Stimulated activated naive B cell treated with anti-CD40 and anti-IgM and Interleukin-4, amounts not matched to agents 10 μg/mL and 1 μg/mL and 100 μg/mL, for 72 hours (primary cell): ENCODE results near the gene PRKAR1B.
"Not testable (repeated sequence)": the region's sequence is repeated elsewhere in the genome, so short reads cannot be mapped to it uniquely, and the experiment has no call there.

Experiments
- ATAC-seq, 2 donors: fragments of 150-1000 bp; cut with Tn5 transposase; replicated peaks; 2 replicates each; pipeline ENCODE4 v1.10.0; 2021; ENCODE audit warnings: moderate library complexity in 1 of 2
- DNase-seq: peaks from one replicate; pipeline ENCODE4 v3.0.0; 2021
- H3K27ac Mint-ChIP-seq: one replicate; pipeline ENCODE4 v1.8.0; 2022; ENCODE audit warnings: mild to moderate bottlenecking, mixed read lengths
- H3K27me3 Mint-ChIP-seq, 2 donors: one replicate each; pipeline ENCODE4 v1.8.0; 2022; ENCODE audit warnings: mixed read lengths in 2 of 2
- H3K36me3 Mint-ChIP-seq, 2 donors: one replicate each; pipeline ENCODE4 v1.8.0; 2022; ENCODE audit warnings: mixed read lengths in 2 of 2, mild to moderate bottlenecking in 1 of 2
- H3K4me1 Mint-ChIP-seq, 2 donors: one replicate each; pipeline ENCODE4 v1.8.0; 2022; ENCODE audit warnings: mixed read lengths in 2 of 2, mild to moderate bottlenecking in 1 of 2
- H3K4me3 Mint-ChIP-seq, 2 donors: one replicate each; pipeline ENCODE4 v1.8.0; 2022; ENCODE audit warnings: mild to moderate bottlenecking in 2 of 2, mixed read lengths in 2 of 2, moderate library complexity in 1 of 2
- H3K9me3 Mint-ChIP-seq, 2 donors: one replicate each; pipeline ENCODE4 v1.8.0; 2022; ENCODE audit warnings: mixed read lengths in 2 of 2, mild to moderate bottlenecking in 1 of 2

Gene PRKAR1B

DNA sequence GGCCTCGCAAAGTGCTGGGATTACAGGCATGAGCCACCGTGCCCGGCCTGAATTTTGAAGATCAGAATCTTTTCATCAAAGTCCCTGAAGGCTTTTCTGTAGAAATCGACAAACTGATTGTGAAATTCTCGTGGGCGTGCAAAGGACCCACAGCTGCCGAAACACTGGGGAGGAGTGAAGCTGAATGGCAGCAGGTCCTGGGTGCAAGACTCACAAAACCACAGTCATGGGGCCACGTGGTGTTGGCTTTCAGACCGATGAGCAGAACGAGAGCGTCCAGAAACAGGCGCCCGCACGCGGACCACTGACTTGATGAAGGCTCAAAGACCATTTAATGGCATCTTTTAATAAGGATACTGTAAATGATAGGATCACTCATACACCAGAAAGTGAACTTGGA, 24.7 kb upstream of the PRKAR1B start:
- no peaks in the 10 kb centered on the region for H3K27me3 Mint-ChIP-seq
- DNase-seq (no peak), ATAC-seq (no peak)
- peaks cover 42 to 52% of the 10 kb centered on the region in 2 donors for H3K36me3 Mint-ChIP-seq
- H3K4me1 Mint-ChIP-seq = peaks cover 0 to 2% of the 10 kb centered on the region in 2 donors
- no peak overlapping the region for H3K27ac Mint-ChIP-seq
- no peak overlapping the region for H3K4me3 Mint-ChIP-seq
- H3K9me3 Mint-ChIP-seq = no peaks in the 10 kb centered on the region

DNA sequence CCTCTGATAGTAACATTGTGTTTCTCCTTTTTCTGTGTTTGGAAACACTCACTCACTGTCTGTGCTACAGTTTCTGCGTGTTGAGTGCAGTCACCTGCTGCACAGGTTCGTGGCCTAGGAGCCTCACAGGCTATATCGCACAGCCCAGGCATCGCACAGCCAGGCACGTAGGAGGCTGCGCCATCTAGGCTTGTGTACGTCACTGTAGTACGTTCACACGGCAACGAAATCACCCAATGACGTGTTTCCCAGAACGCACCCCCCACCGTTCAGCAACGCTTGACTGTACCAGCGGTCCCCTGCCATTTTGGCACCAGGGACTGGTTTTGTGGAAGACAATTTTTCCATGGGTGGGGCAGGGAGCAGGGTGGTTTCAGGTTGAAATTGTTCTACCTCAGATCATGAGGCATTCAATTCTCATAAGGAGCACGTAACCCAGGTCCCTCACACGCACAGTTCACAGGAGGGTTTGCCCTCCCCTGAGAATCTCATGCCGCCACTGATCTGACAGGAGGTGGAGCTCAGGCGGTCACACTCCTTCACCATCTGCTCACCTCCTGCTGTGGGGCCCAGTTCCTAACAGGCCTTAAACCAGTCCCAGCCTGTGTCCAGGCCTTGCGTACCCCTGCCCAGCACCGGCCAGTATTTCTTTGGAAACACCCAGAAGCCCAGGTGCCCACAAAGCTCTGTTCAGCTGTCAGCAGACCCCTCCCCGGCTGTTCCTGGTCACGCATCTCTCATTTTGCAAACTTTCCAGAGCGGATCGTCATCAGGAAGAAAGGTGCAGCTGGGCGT, 23.2 kb upstream of the PRKAR1B start:
- DNase-seq (no peak), ATAC-seq (no peak)
- no peak overlapping the region for H3K4me3 Mint-ChIP-seq
- no peak overlapping the region for H3K27ac Mint-ChIP-seq
- H3K27me3 Mint-ChIP-seq = no peaks in the 10 kb centered on the region
- no peaks in the 10 kb centered on the region for H3K9me3 Mint-ChIP-seq
- H3K36me3 Mint-ChIP-seq = peaks cover 39 to 48% of the 10 kb centered on the region in 2 donors
- peaks cover 0 to 2% of the 10 kb centered on the region in 2 donors for H3K4me1 Mint-ChIP-seq

DNA sequence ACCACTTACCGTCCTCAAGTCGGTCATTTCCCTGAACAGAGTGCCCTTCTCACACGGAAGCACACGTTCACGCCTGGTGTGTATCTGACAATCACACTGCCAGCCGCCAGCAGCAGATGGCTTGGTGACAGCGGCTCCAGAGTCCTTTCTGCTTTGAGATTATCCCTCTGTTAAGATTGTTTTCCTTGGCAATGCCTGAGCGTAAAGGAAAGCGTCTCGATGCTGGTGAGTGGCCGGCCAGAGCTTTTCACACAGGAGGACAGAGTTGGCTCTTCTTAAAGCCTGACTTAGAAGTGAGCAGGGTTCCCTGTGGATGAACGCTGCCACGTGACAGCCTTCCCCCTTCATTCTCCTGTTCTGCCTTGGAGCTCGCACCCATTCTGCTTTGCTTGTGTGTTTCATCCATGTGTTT, 22.1 kb upstream of the PRKAR1B start:
- peaks cover 38 to 43% of the 10 kb centered on the region in 2 donors for H3K36me3 Mint-ChIP-seq
- H3K4me1 Mint-ChIP-seq = peaks cover 0 to 2% of the 10 kb centered on the region in 2 donors
- no peak for DNase-seq
- ATAC-seq = no peak
- H3K4me3 Mint-ChIP-seq = no peak overlapping the region
- no peaks in the 10 kb centered on the region for H3K9me3 Mint-ChIP-seq
- no peaks in the 10 kb centered on the region for H3K27me3 Mint-ChIP-seq
- H3K27ac Mint-ChIP-seq = no peak overlapping the region

DNA sequence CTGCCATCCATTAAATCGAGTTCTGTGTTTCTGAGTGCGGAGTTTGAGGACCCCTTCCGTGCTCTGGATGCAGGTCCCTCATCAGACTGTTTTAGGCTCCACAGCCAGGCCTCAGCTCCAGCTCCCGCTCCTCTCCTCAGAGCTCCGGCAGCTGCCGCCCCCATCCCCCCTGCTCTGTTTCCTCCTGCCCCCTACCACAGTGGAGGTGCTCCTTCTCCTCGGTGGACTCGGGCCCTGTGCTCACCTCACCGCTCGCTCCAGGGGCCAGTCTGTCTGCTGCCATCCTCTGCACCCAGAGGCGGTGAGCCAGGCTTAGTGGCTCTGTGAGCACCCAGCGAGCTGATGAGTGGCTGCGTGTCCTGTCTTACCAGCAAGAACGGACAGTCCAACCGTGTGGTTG, 21.4 kb upstream of the PRKAR1B start:
- Mint-ChIP-seq H3K36me3 (peaks cover 32 to 37% of the 10 kb centered on the region in 2 donors), H3K9me3 (no peaks in the 10 kb centered on the region), H3K4me3 (no peak overlapping the region), H3K27ac (no peak overlapping the region), H3K27me3 (no peaks in the 10 kb centered on the region), H3K4me1 (peaks cover 0 to 2% of the 10 kb centered on the region in 2 donors)
- ATAC-seq (no peak), DNase-seq (no peak)

DNA sequence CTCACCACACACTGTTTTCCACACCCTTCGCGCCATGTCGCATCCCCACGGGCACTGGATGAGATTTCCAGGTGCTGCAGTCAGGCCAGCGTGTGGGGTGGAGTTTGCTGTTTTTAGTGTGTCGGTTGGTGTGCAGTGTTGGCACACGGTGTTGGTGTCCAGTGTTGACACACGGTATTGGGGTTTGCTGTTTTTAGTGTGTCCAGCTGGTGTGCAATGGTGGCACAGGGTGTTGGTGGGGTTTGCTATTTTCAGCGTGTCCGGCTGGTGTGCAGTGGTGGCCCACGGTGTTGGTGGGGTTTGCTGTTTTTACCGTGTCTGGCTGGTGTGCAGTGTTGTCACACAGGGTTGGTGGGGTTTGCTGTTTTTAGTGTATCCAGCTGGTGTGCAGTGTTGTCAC, 20.1 kb upstream of the PRKAR1B start:
- H3K4me3 Mint-ChIP-seq = no peak overlapping the region
- H3K9me3 Mint-ChIP-seq = no peaks in the 10 kb centered on the region
- H3K27ac Mint-ChIP-seq = no peak overlapping the region
- DNase-seq (no peak), ATAC-seq (no peak)
- H3K4me1 Mint-ChIP-seq = peaks cover 0 to 2% of the 10 kb centered on the region in 2 donors
- H3K36me3 Mint-ChIP-seq = peaks cover 30 to 34% of the 10 kb centered on the region in 2 donors
- no peaks in the 10 kb centered on the region for H3K27me3 Mint-ChIP-seq

DNA sequence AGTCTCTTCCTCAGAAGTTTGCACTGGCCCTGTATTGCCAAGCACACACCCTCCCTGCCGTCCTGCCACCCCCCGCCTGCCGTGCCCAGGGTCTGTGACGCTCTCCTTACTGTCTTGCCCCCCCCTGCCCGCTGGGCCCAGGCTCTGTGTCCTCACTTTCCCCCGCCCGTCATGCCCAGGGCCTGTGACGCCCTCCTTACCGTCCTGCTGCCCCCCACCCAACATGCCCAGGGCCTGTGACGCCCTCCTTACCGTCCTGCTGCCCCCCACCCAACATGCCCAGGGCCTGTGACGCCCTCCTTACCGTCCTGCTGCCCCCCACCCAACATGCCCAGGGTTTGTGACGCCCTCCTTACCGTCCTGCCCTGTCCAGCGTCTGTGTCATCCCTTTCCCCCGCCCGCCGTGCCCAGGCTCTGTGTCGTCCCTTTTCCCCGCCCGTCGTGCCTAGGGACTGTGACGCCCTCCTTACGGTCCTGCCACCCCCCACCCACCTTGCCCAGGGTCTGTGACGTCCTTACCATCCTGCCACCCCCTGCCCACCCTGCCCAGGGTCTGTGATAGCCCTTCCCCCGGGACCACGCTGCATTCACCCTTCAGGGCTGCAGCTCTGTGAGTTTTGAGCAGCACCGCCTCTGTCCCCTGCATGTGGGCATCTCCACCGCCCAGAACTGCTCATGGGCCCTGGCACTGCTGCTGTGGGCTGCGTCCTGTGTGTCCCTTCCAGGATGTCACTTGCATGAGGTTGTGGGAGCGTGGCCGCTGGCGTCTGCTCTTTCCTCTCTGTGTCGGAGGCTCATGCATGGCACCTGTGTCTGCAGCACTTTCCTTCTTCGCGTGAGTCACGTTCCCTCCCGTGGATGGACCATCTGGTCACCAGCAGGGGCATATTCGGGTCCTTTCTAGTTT, 19.3 kb upstream of the PRKAR1B start:
- Mint-ChIP-seq H3K9me3 (no peaks in the 10 kb centered on the region), H3K4me3 (no peak overlapping the region), H3K36me3 (peaks cover 28 to 35% of the 10 kb centered on the region in 2 donors), H3K4me1 (peaks cover 0 to 2% of the 10 kb centered on the region in 2 donors), H3K27ac (no peak overlapping the region), H3K27me3 (no peaks in the 10 kb centered on the region)
- DNase-seq = no peak
- ATAC-seq = no peak

DNA sequence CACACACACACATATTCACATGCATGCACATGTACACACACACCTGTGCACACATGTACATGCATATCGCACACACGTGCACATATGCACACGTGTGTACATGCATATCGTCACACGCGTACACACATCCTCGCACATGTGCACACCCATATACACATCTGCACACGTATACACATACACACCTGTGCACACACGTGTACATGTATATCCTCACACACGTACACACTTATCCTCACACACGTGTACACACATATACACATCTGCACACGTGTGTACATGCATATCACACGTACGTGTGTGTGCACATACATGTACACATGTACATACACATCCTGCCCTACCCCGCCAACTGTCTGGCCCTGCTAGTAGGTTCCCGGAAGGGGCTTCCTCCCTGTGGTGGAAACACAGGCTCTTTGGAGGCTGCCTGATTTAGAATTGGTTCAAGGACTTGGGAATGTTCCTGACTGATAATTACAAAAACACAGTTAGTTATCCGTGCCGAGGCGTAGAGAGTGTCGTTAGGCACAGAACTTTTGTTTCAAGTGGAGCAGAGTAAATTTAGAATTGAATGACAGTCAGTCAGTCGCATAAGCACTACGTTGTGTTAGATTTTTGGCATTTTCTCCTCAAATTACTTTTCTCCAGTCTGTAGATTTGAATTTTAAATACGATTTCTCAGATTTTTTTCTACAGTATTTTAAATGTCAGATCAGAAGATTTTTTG, 18.5 kb upstream of the PRKAR1B start:
- DNase-seq (no peak), ATAC-seq (no peak)
- Mint-ChIP-seq H3K4me1 (peaks cover 0 to 2% of the 10 kb centered on the region in 2 donors), H3K36me3 (peaks cover 32 to 39% of the 10 kb centered on the region in 2 donors), H3K27ac (no peak overlapping the region), H3K27me3 (no peaks in the 10 kb centered on the region), H3K9me3 (no peaks in the 10 kb centered on the region), H3K4me3 (no peak overlapping the region)

DNA sequence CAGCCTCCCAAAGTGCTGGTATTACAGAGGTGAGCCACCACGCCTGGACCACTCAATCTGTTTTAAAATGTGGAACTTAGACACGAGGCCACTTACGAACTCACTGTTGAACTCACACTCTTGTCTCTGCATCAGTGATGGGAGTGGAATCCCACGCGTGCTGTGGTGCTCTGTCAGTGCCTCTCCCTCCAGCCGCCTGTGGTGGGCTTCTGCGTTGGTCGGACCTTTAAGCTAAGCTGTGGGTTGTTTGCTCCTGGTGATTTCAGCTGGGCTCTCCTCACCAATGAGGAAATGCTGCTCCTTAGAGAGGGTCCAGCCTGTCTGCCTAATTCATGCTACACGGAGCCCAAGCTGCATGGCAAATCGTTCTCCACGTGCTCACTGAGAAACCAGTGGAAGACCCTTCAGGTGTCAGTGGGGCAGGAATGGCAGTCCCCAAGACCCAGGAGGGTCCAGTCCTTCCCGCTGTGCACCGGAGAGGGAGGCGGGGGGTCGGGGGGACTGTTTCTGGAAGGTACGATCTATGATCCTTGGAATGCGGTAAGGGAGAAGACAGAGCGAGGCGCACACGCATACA, 17.9 kb upstream of the PRKAR1B start:
- DNase-seq (no peak), ATAC-seq (no peak)
- H3K27ac Mint-ChIP-seq = no peak overlapping the region
- peaks cover 32 to 41% of the 10 kb centered on the region in 2 donors for H3K36me3 Mint-ChIP-seq
- no peaks in the 10 kb centered on the region for H3K27me3 Mint-ChIP-seq
- H3K4me1 Mint-ChIP-seq = peaks cover 0 to 2% of the 10 kb centered on the region in 2 donors
- H3K9me3 Mint-ChIP-seq = no peaks in the 10 kb centered on the region
- no peak overlapping the region for H3K4me3 Mint-ChIP-seq

DNA sequence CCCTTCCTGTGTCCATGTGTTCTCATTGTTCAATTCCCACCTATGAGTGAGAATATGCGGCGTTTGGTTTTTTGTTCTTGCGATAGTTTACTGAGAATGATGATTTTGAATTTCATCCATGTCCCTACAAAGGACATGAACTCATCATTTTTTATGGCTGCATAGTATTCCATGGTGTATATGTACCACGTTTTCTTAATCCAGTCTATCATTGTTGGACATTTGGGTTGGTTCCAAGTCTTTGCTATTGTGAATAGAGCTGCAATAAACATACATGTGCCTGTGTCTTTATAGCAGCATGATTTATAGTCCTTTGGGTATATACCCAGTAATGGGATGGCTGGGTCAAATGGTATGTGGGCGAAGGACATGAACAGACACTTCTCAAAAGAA, 17.0 kb upstream of the PRKAR1B start:
- ATAC-seq, H3K4me3 Mint-ChIP-seq, H3K27me3 Mint-ChIP-seq, H3K27ac Mint-ChIP-seq, H3K4me1 Mint-ChIP-seq, H3K9me3 Mint-ChIP-seq, DNase-seq: not testable (repeated sequence)
- H3K36me3 Mint-ChIP-seq = peaks cover 34 to 45% of the 10 kb centered on the region in 2 donors

DNA sequence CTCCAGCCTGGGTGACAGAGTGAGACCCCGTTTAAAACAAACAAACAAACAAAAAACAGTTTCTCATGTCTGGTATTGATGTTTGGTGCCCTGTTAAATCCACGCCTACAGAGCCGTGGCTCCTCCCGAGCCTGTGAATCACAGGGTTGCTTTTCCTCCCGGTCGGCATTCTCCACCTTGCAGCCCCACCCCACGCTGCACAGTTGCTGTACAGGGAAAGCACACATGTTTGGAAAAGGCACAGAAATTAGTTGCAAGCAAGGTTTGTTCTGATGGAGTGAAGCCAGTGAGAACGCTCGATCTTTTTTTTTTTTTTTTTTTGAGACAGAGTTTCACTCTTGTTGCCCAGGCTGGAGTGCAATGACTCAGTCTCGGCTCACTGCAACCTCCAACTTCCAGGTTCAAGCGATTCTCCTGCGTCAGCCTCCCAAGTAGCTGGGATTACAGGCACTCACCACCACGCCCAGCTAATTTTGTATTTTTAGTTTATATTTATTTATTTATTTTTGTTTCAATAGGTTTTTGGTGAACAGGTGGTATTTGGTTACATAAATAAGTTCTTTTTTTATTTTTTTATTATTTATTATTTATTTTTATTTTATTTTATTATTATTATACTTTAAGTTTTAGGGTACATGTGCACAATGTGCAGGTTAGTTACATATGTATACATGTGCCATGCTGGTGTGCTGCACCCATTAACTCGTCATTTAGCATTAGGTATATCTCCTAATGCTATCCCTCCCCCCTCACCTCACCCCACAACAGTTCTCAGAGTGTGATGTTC, 16.5 kb upstream of the PRKAR1B start:
- not testable (repeated sequence) for DNase-seq, ATAC-seq, H3K27ac Mint-ChIP-seq, H3K4me3 Mint-ChIP-seq, H3K9me3 Mint-ChIP-seq, H3K27me3 Mint-ChIP-seq, H3K4me1 Mint-ChIP-seq
- peaks cover 32 to 44% of the 10 kb centered on the region in 2 donors for H3K36me3 Mint-ChIP-seq

DNA sequence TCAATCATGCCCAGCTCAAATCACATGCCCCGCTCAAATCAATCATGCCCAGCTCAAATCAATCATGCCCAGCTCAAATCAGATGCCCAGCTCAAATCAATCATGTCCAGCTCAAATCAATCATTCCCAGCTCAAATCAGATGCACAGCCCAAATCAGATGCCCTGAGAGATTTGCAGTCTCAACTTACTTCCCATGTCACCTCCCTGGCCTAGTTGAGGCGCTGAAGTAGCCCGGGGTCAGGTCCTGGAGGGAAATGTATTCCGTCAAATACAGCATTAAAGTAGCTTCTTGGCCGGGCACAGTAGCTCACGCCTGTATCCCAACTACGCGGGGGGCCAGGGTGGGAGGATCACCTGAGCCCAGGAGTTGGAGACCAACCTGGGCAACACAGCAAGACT, 15.7 kb upstream of the PRKAR1B start:
- Mint-ChIP-seq H3K4me1 (peaks cover 0 to 2% of the 10 kb centered on the region in 2 donors), H3K4me3 (no peak overlapping the region), H3K27me3 (no peaks in the 10 kb centered on the region), H3K9me3 (no peaks in the 10 kb centered on the region), H3K27ac (no peak overlapping the region), H3K36me3 (peaks cover 37 to 48% of the 10 kb centered on the region in 2 donors)
- DNase-seq (no peak), ATAC-seq (no peak)

DNA sequence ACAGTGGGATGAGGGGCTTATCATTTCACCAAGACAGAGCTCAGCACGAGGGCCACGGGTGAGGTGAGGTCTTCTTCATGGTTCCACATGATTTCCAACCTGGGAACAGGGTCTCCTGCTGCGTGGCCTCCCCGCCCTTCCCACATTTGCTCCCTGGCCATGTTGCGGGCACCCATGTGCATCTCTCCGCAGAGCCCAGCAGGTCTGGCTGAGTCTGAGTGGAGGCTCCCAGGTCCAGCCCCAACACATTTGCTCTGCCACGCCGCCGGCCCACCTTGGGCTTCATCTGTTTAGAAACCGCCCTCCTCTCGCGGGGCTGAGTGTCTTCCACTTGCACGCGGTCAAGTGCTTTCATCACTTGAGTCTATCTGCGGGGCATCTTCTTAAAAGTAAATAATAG, 14.8 kb upstream of the PRKAR1B start:
- no peak for ATAC-seq
- H3K4me3 Mint-ChIP-seq = no peak overlapping the region
- no peak for DNase-seq
- peaks cover 43 to 49% of the 10 kb centered on the region in 2 donors for H3K36me3 Mint-ChIP-seq
- no peak overlapping the region for H3K27ac Mint-ChIP-seq
- H3K9me3 Mint-ChIP-seq = no peaks in the 10 kb centered on the region
- H3K27me3 Mint-ChIP-seq = no peaks in the 10 kb centered on the region
- peaks cover 0 to 8% of the 10 kb centered on the region in 2 donors for H3K4me1 Mint-ChIP-seq

DNA sequence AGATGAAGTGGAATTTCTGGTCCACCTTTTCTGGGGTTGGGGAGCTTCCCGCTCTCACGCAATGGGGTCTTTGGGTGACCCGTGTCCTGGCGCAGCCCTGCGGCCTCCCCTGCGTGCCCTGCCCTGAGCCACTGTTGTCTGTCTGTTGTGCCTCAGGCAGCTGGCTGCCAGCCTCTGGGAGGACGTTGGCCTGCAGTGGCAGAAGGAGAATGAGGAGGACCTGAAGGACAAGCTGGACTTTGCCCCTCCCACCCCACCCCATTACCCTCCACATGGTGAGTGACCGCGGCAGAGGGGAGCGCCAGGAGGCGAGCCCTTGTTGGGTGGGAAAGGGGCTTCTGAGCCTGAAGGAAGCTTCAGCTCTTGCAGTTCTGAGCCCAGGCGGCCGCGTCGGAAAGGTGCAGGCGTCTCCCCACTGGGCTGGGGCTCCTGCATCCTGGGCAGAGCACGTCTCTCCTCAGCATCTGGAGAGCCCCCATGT, 14.2 kb upstream of the PRKAR1B start:
- no peaks in the 10 kb centered on the region for H3K9me3 Mint-ChIP-seq

More for the DNA sequence above, 14.2 kb upstream of the PRKAR1B start:
- H3K36me3 Mint-ChIP-seq = peaks cover 42 to 48% of the 10 kb centered on the region in 2 donors
- no peaks in the 10 kb centered on the region for H3K27me3 Mint-ChIP-seq
- H3K4me3 Mint-ChIP-seq = no peak overlapping the region
- H3K4me1 Mint-ChIP-seq = peaks cover 0 to 8% of the 10 kb centered on the region in 2 donors
- no peak overlapping the region for H3K27ac Mint-ChIP-seq
- ATAC-seq = no peak
- DNase-seq = no peak
